Activated naive CD8-positive, alpha-beta T cell (primary cell): ENCODE data around the gene CEL.
A peak's percentile ranks its signal among the peaks of the same experiment; 100 is the strongest.

Experiments used
- H3K27ac Mint-ChIP-seq: one replicate; pipeline ENCODE4 v1.8.0; 2021; ENCODE audit warnings: mixed read lengths
- H3K27me3 Mint-ChIP-seq: one replicate; pipeline ENCODE4 v1.8.0; 2021; ENCODE audit warnings: mixed read lengths
- H3K36me3 Mint-ChIP-seq: one replicate; pipeline ENCODE4 v1.8.0; 2021; ENCODE audit warnings: mixed read lengths
- H3K4me1 Mint-ChIP-seq: one replicate; pipeline ENCODE4 v1.8.0; 2021; ENCODE audit warnings: low read depth, mixed read lengths
- H3K4me3 Mint-ChIP-seq: one replicate; pipeline ENCODE4 v1.8.0; 2021; ENCODE audit warnings: mild to moderate bottlenecking, mixed read lengths
- H3K9me3 Mint-ChIP-seq: one replicate; pipeline ENCODE4 v1.8.0; 2021; ENCODE audit warnings: low read depth, mixed read lengths

CEL gene

DNA sequence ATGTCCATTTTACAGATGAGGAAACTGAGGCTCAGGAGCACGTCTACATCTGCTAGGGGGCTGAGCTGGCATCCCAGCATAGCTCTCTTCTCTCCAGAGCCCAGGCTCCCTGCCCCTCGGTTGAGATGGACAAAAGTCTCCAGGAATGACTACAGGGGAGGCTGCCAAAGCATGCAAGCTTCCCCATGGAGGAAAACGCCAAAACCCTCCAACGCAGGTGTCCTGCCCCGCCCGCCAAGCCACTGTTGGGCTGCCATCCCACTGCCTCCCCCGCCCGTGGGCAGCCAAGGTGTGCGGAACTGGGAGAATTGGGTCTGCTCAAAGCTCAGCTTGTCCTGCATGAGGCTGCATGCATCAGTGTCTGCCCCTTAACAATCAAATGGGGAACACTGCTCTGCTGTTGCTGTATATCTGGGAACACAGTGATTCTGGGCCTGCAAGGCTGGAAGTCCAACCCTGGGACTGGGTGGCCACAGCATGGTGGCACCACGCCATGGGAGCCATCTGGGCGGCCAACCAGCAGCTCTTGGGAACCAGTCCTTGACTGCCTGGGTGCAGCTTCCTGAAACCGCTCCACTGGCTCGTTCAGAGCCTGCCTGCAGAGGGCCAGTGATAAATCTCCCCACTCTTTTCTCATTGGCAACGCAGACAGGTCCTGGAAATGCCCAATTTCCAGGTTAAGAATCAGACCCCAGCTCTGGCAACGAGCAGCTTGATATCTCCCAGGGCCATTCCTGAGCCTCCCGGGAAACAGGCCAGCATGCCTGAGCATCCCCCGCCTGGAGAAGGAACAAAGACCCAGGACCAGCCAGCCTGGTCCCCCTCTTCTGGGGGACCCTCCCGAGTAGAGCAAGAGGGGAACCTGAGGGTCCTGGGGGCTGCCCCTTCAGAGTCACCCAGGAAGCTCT is 55.7 kb downstream of the CEL start:
- Mint-ChIP-seq H3K4me1 (peaks cover 54% of the 10 kb centered on the region), H3K27ac (no peak overlapping the region), H3K4me3 (no peak overlapping the region), H3K27me3 (no peaks in the 10 kb centered on the region), H3K9me3 (no peaks in the 10 kb centered on the region), H3K36me3 (no peaks in the 10 kb centered on the region)

DNA sequence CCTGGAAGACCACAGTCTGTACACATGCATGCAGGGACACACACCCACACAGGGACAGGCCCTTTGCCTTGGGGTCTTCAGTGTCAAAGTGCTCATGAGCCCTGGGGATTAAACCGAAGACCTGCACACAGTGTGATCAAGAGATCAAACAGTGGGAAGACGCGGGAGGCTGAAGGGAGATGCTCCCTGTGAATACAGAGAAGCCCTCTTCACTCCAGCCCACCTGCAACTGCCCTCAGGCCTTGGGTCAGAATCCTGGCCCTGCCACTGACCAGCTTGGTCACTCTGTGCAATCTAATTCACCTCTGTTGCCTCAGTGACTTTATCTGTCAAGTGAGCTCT is 56.4 kb downstream of the CEL start:
- peaks cover 53% of the 10 kb centered on the region for H3K4me1 Mint-ChIP-seq
- H3K27ac Mint-ChIP-seq = no peak overlapping the region
- H3K36me3 Mint-ChIP-seq = no peaks in the 10 kb centered on the region
- H3K9me3 Mint-ChIP-seq = no peaks in the 10 kb centered on the region
- H3K4me3 Mint-ChIP-seq = no peak overlapping the region
- no peaks in the 10 kb centered on the region for H3K27me3 Mint-ChIP-seq

GRCh38 chr9:133118568-133118967 is 56.8 kb downstream of the CEL start:
- Mint-ChIP-seq H3K27ac (peak overlapping the region; percentile 61), H3K36me3 (no peaks in the 10 kb centered on the region), H3K4me3 (peak overlapping the region; percentile 35), H3K27me3 (no peaks in the 10 kb centered on the region), H3K9me3 (no peaks in the 10 kb centered on the region), H3K4me1 (peaks cover 49% of the 10 kb centered on the region)

GRCh38 chr9:133119103-133119845 is 57.5 kb downstream of the CEL start:
- H3K4me3 Mint-ChIP-seq = peak overlapping the region; percentile 82
- H3K27me3 Mint-ChIP-seq = no peaks in the 10 kb centered on the region
- H3K9me3 Mint-ChIP-seq = no peaks in the 10 kb centered on the region
- no peaks in the 10 kb centered on the region for H3K36me3 Mint-ChIP-seq
- H3K27ac Mint-ChIP-seq = peak overlapping the region; percentile 61
- peaks cover 48% of the 10 kb centered on the region for H3K4me1 Mint-ChIP-seq

DNA sequence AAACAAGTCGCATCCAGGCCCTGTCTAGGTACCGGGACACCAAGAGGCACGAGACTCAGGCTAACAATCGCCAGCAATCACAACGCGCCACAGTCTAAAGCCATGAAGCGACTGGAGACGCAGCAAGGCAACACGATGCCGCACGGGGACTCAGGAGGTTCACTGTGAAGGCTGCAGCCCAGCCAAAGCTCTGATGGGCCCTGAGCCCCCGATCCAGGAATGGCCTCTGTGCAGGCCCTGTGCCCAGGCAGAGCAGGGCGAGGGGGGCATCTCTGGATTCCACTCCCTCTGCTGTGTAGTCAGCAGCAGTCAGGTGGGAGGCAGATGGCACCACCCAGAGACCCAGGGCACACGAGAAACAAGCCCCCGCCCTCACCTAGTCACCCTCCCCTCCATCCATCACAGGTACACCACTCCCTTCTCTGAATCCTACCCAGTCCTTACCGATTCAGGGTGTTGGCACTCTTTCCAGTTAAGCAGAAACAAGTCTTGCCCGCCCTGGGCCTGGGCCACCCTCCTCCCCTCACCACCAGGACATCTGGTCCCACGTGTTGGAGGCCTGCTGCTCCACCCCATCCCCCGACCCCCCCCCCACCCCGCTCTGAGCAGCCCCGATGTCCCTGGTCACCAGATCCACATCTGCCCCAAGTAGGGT is 58.2 kb downstream of the CEL start:
- peaks cover 55% of the 10 kb centered on the region for H3K4me1 Mint-ChIP-seq
- H3K9me3 Mint-ChIP-seq = no peaks in the 10 kb centered on the region
- H3K36me3 Mint-ChIP-seq = no peaks in the 10 kb centered on the region
- peak overlapping the region; percentile 82 for H3K4me3 Mint-ChIP-seq
- H3K27ac Mint-ChIP-seq = no peak overlapping the region
- no peaks in the 10 kb centered on the region for H3K27me3 Mint-ChIP-seq

GRCh38 chr9:133120501-133121197 is 58.9 kb downstream of the CEL start:
- no peak overlapping the region for H3K27ac Mint-ChIP-seq
- no peaks in the 10 kb centered on the region for H3K36me3 Mint-ChIP-seq
- H3K27me3 Mint-ChIP-seq = no peaks in the 10 kb centered on the region
- peaks cover 54% of the 10 kb centered on the region for H3K4me1 Mint-ChIP-seq
- peak overlapping the region; percentile 82 for H3K4me3 Mint-ChIP-seq
- no peaks in the 10 kb centered on the region for H3K9me3 Mint-ChIP-seq
